Muscle layer of duodenum (tissue), 2 donors: ENCODE data around the gene BLMH.
A peak's percentile ranks its signal among the peaks of the same experiment; 100 is the strongest.
"Not testable (repeated sequence)": the region's sequence is repeated elsewhere in the genome, so short reads cannot be mapped to it uniquely, and the experiment has no call there.

Experiments used
- H3K27ac ChIP-seq: one replicate; pipeline ENCODE4 v1.7.0; 2013; ENCODE audit warnings: mild to moderate bottlenecking, low read length
- H3K27me3 ChIP-seq: one replicate; pipeline ENCODE4 v1.7.0; 2013; ENCODE audit warnings: low read depth, mild to moderate bottlenecking, control low read depth, low read length
- H3K36me3 ChIP-seq, 2 donors: one replicate each; pipeline ENCODE4 v1.7.0; 2013; ENCODE audit warnings: low read length in 2 of 2, control low read depth in 1 of 2, mild to moderate bottlenecking in 1 of 2; ENCODE audit not compliant: insufficient read depth in 2 of 2, control insufficient read depth in 1 of 2
- H3K4me1 ChIP-seq, 2 donors: one replicate each; pipeline ENCODE4 v1.7.0; 2013; ENCODE audit warnings: low read length in 2 of 2, mild to moderate bottlenecking in 2 of 2, control low read depth in 1 of 2, moderate library complexity in 1 of 2; ENCODE audit not compliant: insufficient read depth in 2 of 2, control insufficient read depth in 1 of 2
- H3K4me3 ChIP-seq, 2 donors: one replicate each; pipeline ENCODE4 v1.7.0; 2013; ENCODE audit warnings: low read length in 2 of 2, low read depth in 1 of 2, mild to moderate bottlenecking in 1 of 2
- H3K9me3 ChIP-seq, 2 donors: one replicate each; pipeline ENCODE4 v1.7.0; 2013; ENCODE audit warnings: low read length in 2 of 2, control low read depth in 1 of 2, mild to moderate bottlenecking in 1 of 2; ENCODE audit not compliant: control insufficient read depth in 1 of 2
- donor health status: healthy.

BLMH gene

DNA sequence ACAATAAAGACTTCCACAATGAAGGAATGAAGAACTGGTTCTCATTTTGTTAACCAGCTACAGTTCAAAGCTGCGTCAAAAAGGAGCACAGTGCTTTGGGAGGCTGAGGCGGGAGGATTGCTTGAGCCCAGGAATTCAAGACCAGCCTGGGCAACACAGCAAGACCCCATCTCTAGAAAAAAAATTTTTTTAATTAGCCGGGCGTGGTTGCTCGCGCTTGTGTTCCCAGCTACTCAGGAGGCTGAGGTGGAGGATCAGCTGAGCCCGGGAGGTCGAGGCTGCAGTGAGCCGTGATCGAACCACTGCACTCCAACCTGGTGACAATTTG is 55.5 kb downstream of the BLMH start:
- Histone ChIP-seq H3K4me3 (peak overlapping the region; percentile 47 to 70), H3K27me3 (peaks cover 26% of the 10 kb centered on the region), H3K27ac (no peak overlapping the region), H3K9me3 (no peaks in the 10 kb centered on the region), H3K4me1 (peaks cover 0 to 36% of the 10 kb centered on the region in 2 donors), H3K36me3 (no peaks in the 10 kb centered on the region)

DNA sequence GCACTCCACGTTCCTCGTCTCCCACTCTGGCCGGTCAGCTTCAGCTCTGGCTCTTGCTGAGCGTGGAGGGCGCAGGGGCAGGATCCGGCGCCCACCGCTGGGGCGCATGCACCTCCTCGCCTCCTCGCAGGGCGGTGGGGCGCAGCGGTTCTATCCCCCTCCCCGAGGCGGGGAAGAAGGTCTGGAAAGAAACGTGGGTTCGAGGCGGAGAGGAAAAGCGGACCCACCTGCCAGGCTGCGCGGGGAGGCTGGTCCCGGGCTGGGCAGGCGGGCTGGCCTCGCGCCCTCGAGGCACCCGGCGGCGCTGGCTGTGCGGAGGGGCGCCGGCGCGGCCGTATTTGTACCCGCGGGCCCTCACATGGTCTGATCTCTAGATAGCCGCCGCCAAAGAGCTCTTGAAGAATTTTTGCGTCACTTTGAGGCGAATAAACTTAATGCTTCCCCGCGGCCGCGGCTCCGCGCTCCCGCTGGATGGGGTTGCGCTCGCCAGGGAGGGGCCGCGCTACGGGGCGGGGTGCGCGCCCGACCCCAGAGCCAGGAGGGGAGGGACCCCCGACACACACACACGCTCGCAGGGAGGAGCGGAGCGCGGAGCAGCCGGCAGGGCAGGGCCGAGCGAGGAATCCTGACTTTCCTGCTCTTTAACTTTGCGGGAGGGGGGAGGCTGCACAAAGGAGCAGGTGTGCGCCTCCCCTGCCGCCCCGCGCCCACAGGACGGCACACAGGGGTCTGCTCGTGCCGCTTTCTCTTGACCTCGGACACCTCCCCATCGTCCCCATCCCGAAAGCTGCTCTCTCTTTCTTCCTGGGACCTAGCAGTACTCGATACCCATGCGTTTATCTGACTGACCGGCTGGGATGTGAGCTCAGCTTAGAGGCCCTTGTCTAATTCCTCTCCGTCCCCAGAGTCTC is 56.1 kb downstream of the BLMH start, which contains the start of gene SLC6A4:
Gene SLC6A4, minus strand, starts transcription at position 312 of the 911 bp plus-strand sequence. CDS start 13,739 bp downstream, outside the sequence.
- Histone ChIP-seq H3K27me3 (peaks cover 26% of the 10 kb centered on the region), H3K4me1 (peaks cover 0 to 36% of the 10 kb centered on the region in 2 donors), H3K27ac (no peak within 1 kb of the TSS), H3K9me3 (no peaks in the 10 kb centered on the region), H3K4me3 (peak within 1 kb of the TSS; percentile 47 to 70), H3K36me3 (no peaks in the 10 kb centered on the region)

DNA sequence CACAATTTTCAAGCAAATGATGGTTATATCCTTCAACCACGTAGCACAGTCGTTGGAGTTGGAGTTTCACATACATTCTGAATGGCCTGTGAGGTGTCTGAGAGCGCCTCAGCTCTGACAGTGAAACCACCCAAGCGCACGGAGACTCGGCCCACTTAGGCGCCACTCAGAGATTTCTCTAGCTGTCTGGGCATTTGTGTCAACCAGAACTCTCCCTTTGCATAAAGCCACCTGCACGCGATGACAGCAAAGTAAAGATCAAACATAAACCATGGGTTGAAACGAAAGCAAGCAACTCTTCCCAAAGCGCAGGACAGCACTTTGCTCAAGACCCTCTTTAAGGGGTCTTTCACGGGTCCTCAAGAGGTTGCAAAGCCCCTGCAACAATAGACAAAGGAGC is 56.8 kb downstream of the BLMH start:
- H3K9me3 ChIP-seq: no peaks in the 10 kb centered on the region
- H3K36me3 ChIP-seq: no peaks in the 10 kb centered on the region
- H3K4me3 ChIP-seq: peak overlapping the region; percentile 26 to 70
- no peak overlapping the region for H3K27ac ChIP-seq
- H3K4me1 ChIP-seq: peaks cover 0 to 36% of the 10 kb centered on the region in 2 donors
- H3K27me3 ChIP-seq: peaks cover 26% of the 10 kb centered on the region

DNA sequence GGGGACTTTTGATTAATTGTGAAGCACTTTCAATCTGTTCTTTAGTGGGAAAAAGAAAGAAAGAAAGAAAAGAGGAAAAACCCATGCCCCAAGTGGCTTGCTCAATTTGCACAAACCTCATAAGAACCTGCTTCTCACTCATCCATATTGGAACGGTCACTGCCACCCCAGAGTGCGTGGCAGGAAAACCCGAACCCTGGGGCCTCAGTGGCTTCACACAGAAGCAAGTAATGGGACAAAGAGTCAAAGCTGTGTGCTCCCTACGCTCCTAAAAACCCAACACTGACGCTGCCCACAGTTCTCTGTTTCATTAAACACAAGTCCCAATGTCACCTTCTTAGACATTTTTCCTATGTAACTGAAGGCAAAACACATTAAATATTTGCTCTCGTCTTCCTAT is 57.4 kb downstream of the BLMH start:
- H3K27me3 ChIP-seq: peaks cover 26% of the 10 kb centered on the region
- no peaks in the 10 kb centered on the region for H3K36me3 ChIP-seq
- H3K9me3 ChIP-seq: no peaks in the 10 kb centered on the region
- H3K4me1 ChIP-seq: peaks cover 0 to 36% of the 10 kb centered on the region in 2 donors
- H3K27ac ChIP-seq: no peak overlapping the region
- H3K4me3 ChIP-seq: no peak overlapping the region

DNA sequence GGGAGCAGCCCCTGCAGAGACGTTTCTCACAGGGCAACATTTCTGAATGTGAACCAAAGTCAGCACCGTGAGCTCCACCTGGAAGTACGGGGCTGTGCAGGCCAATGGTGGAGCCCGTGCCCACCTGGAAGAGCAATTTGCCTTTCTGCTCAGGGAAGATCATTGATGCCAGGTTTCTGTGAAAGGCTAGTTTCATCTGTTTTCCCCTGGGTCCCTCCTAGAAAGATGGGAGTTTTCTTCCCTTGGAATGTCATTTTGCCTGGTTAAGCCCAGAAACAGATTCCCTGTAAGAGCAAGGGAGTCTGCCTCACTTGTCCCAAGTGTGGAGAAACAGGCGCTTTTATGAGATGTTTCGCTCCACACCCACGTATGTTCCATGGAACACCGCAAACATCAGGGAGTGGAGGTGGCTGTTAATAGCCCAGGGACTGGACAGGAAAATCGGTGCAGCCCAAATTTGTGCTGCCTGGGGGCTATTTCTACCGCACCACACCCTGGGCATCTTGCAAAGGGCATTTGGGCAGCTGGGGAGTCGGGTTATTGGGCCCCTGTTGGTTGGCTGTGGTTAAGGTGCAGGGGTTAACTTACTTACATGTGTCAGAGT is 58.8 kb downstream of the BLMH start:
- Histone ChIP-seq H3K27me3 (peaks cover 15% of the 10 kb centered on the region), H3K27ac (no peak overlapping the region), H3K4me1 (peaks cover 0 to 29% of the 10 kb centered on the region in 2 donors)

DNA sequence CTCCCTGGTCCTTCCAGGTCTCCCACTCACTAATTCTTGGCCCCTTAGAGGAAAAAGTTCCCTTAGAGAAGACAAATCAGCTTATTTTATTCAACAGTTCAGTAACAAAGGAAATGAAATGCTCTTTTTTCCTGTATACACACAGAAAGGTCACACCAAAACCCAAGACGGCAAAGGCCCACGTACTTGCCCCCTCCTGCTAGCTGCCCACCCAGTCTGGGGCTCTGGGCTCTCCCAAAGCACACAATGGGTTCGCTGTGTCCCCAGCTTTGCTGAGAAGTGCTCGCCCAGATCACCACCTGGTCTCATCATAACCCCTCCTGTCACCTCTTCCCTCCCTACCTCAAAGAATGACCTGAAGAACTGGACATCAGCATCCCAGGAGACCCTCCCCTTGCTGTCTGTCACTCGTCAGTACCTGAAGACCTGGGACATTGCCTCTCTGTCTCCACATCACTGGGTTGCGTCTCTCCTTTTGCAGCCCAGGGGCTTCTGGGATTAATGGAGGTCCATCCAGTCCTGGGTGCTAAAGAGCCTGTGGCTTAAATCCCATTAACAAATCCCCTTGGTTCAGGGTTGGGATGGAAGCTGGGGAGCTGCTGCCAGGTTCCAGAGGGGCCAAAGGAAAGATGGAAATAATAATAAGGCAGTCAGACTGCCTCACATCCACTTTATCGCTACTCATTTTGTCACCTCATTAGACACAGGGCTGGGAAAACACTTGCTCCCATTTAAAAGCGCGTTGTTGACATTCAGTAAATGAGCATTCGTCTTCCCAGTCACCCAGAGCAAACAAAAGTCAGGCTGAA is 59.5 kb downstream of the BLMH start:
- Histone ChIP-seq H3K4me1 (peaks cover 0 to 22% of the 10 kb centered on the region in 2 donors), H3K36me3 (no peaks in the 10 kb centered on the region), H3K9me3 (no peaks in the 10 kb centered on the region), H3K4me3 (no peak overlapping the region), H3K27me3 (peaks cover 9% of the 10 kb centered on the region), H3K27ac (no peak overlapping the region)

More for the DNA sequence above, 58.8 kb downstream of the BLMH start:
- H3K9me3 ChIP-seq: no peaks in the 10 kb centered on the region
- no peaks in the 10 kb centered on the region for H3K36me3 ChIP-seq
- no peak overlapping the region for H3K4me3 ChIP-seq

DNA sequence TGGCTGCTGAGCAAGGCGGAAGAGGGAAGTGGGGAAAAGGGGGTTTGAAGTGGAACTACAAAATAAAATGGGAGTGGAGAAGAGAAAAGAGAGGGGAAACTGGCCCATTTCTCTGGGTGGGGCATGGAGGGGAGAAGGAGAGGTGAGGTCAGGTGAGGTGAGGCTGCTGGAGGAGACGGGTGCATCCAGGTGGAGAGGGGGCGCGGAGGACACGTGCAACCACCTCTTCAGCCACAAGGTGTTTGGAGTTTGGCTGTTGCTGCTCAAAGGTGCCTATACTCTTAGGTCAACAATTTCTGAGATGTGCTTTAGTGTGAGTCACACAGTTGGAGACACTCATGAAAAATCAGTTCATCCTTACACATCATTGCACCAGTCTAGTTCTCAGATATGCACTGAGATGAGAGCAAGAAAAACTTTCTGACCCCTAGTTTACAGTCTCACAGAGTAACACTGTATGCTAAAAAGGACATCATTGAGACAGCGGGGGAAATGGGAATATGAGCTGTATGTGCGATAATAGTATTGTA is 61.1 kb downstream of the BLMH start:
- Histone ChIP-seq H3K36me3 (no peaks in the 10 kb centered on the region), H3K4me3 (no peak overlapping the region), H3K4me1 (peaks cover 0 to 8% of the 10 kb centered on the region in 2 donors), H3K9me3 (no peaks in the 10 kb centered on the region), H3K27me3 (peaks cover 6% of the 10 kb centered on the region), H3K27ac (no peak overlapping the region)

DNA sequence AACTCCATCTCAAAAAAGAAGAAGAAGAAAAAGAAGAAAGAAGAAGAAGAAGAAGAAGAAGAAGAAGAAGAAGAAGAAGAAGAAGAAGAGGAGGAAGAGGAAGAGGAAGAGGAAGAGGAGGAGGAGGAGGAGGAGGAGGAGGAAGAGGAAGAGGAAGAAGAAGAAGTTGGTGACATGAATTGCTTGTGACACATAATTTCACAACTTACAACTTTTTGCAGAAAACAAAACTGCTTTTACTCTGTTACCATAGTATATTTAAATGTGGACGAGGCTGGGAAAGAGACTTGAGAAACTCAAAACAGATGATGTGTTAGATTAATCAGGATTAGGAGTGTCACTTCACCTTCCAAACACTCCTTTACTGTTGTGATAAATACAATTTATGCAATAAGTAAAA is 61.7 kb downstream of the BLMH start:
- H3K4me3 ChIP-seq, H3K36me3 ChIP-seq, H3K27me3 ChIP-seq, H3K9me3 ChIP-seq, H3K27ac ChIP-seq, H3K4me1 ChIP-seq: not testable (repeated sequence)

DNA sequence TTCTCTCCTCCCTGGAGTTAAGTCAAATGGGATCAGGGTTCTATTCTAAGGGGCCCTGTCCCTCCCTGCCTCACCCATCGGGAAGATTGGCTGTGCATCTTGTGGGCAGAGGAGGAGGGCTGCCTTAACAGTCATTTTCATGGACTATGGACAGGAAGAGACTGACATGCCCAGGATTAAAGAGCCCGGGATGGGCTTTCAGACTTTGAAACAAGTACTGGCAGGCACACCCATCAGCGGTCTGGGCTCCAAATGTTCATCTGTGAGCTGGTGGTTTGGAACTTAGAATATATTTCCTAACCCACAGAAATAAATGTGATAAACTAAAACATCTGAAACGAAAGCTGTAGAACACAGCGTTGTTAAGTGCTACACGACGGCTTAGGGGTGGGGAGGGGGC is 62.7 kb downstream of the BLMH start:
- Histone ChIP-seq H3K9me3 (no peaks in the 10 kb centered on the region), H3K4me1 (no peaks in the 10 kb centered on the region), H3K27me3 (no peaks in the 10 kb centered on the region), H3K27ac (no peak overlapping the region), H3K4me3 (no peak overlapping the region), H3K36me3 (no peaks in the 10 kb centered on the region)

DNA sequence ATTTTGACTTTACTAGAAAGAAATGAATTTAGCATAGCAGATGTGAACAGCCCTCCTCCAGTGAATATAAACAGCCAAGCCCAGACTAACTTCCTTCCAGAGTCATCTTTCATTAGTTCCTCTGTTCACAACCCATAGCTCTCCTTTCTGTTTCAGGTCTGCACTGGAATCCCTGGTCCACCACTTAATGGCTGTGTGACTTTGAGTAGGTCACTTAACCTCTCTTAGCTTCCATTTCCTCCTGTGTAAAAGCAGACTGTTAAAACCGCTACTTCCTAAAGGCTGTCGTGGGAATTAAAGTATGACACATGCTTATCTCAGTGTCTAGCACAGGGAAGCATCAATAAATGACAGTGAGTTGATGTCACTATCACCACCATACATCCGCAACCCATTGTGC is 63.7 kb downstream of the BLMH start:
- Histone ChIP-seq H3K4me1 (no peaks in the 10 kb centered on the region), H3K36me3 (no peaks in the 10 kb centered on the region), H3K27ac (no peak overlapping the region), H3K4me3 (no peak overlapping the region), H3K27me3 (no peaks in the 10 kb centered on the region), H3K9me3 (no peaks in the 10 kb centered on the region)

DNA sequence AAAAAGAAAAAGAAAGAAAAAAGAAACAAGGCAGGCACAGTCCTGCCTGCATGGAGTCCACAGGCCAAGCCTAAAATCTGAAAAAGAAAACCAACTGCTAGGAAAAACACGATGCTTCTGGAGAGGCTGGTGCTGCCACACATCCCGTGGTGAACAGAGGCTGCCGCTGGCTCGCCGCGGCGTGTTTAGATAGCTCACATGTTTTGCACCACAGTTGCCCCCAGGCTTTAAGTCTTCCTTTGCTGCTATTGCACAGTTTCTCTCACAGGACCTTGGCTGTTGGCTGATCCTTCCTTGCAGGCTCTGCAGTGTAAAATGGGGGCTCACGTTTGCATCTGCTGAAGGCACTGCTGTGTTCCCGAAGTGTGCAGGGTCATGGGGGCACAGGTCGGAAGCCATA is 64.9 kb downstream of the BLMH start:
- H3K4me3 ChIP-seq: no peak overlapping the region
- H3K36me3 ChIP-seq: no peaks in the 10 kb centered on the region
- no peaks in the 10 kb centered on the region for H3K9me3 ChIP-seq

More for the DNA sequence above, 64.9 kb downstream of the BLMH start:
- Histone ChIP-seq H3K27me3 (no peaks in the 10 kb centered on the region), H3K27ac (no peak overlapping the region), H3K4me1 (no peaks in the 10 kb centered on the region)
